Activated B cell treated with CpG ODN at 0.5 μM for 24 hours (primary cell): Measurements from ENCODE around the gene RBMS3. TPM values are rescaled to one million over a fixed set of nuclear protein-coding genes. Genes with fewer than 3 reads are reported as not detected.

Source experiments
- ATAC-seq: fragments of 200-7000 bp; cut with Tn5 transposase; one replicate; pipeline ENCODE4 v1.10.0; 2021; ENCODE audit warnings: low read depth, mild to moderate bottlenecking, moderate library complexity
- CTCF ChIA-PET: fragments of 350-600 bp; sonication (Branson Sonifier 250); formaldehyde crosslinking; loops from one replicate; lab custom pipeline; 2021; ENCODE audit warnings: antibody characterized with exemption; lab: Charles Lee
- POLR2A ChIA-PET: fragments of 350-600 bp; sonication (Branson Sonifier 250); formaldehyde crosslinking; loops from one replicate; lab custom pipeline; 2021; ENCODE audit warnings: antibody characterized with exemption; lab: Charles Lee
- DNase-seq: peaks from one replicate; pipeline ENCODE4 v3.0.0; 2022
- H3K27ac Mint-ChIP-seq: one replicate; pipeline ENCODE4 v1.8.0; 2020; ENCODE audit warnings: mixed read lengths
- H3K27me3 Mint-ChIP-seq: one replicate; pipeline ENCODE4 v1.8.0; 2021; ENCODE audit warnings: mixed read lengths
- H3K36me3 Mint-ChIP-seq: one replicate; pipeline ENCODE4 v1.8.0; 2021; ENCODE audit warnings: low read depth, mixed read lengths
- H3K4me1 Mint-ChIP-seq: one replicate; pipeline ENCODE4 v1.8.0; 2021; ENCODE audit warnings: mixed read lengths
- H3K4me3 Mint-ChIP-seq: one replicate; pipeline ENCODE4 v1.8.0; 2020; ENCODE audit warnings: mild to moderate bottlenecking, mixed read lengths
- H3K9me3 Mint-ChIP-seq: one replicate; pipeline ENCODE4 v1.8.0; 2020; ENCODE audit warnings: mixed read lengths
- CTCF ChIP-seq: fragments of 200-600 bp; IDR thresholded peaks from one replicate; pipeline ENCODE4 v1.8.0; 2022; ENCODE audit warnings: antibody characterized with exemption, mild to moderate bottlenecking
- intact Hi-C: fragments of 100-400 bp; cut with micrococcal nuclease; formaldehyde crosslinking; loops from one replicate; pipeline ENCODE4 v1.15.1; 2024
- total RNA-seq: library from RNA; stranded (reverse); gene quantifications from 2 replicates; pipeline ENCODE4 v1.2.3, GENCODE V29; 2022

Gene RBMS3
- total RNA-seq, 1 donor from 2014 or later: 0.31 TPM

- intact Hi-C loops: no loop called here
- no peaks in the 10 kb centered on the region for H3K36me3 Mint-ChIP-seq
- no peak for TF ChIP-seq CTCF
- no peaks in the 10 kb centered on the region for H3K9me3 Mint-ChIP-seq
- CTCF ChIA-PET: no interaction called here
- no peaks in the 10 kb centered on the region for H3K4me1 Mint-ChIP-seq
- H3K4me3 Mint-ChIP-seq: no peak overlapping the region
- ATAC-seq (no peak), DNase-seq (no peak)
- no peak overlapping the region for H3K27ac Mint-ChIP-seq
- H3K27me3 Mint-ChIP-seq: no peaks in the 10 kb centered on the region
- POLR2A ChIA-PET: no interaction called here
Observed at GRCh38 chr3:29628795-29629194, 347.9 kb downstream of the RBMS3 start.

GRCh38 chr3:29635888-29636287 lies 355.0 kb downstream of the RBMS3 start:
- peaks cover 3% of the 10 kb centered on the region for H3K9me3 Mint-ChIP-seq
- ATAC-seq (no peak), DNase-seq (no peak)
- no peak overlapping the region for H3K4me3 Mint-ChIP-seq
- no peak for TF ChIP-seq CTCF
- no peak overlapping the region for H3K27ac Mint-ChIP-seq
- no peaks in the 10 kb centered on the region for H3K27me3 Mint-ChIP-seq
- ChIA-PET CTCF (no interaction called here), POLR2A (no interaction called here)
- H3K36me3 Mint-ChIP-seq: no peaks in the 10 kb centered on the region
- intact Hi-C loops: no loop called here
- no peaks in the 10 kb centered on the region for H3K4me1 Mint-ChIP-seq

GRCh38 chr3:29637068-29637467 lies 356.2 kb downstream of the RBMS3 start:
- Mint-ChIP-seq H3K4me3 (no peak overlapping the region), H3K4me1 (no peaks in the 10 kb centered on the region), H3K36me3 (no peaks in the 10 kb centered on the region), H3K9me3 (peaks cover 3% of the 10 kb centered on the region), H3K27me3 (no peaks in the 10 kb centered on the region), H3K27ac (no peak overlapping the region)
- intact Hi-C loops: no loop called here
- no peak for TF ChIP-seq CTCF
- CTCF ChIA-PET: no interaction called here
- DNase-seq: no peak
- ATAC-seq: no peak
- POLR2A ChIA-PET: no interaction called here

GRCh38 chr3:29639578-29640290 lies 358.9 kb downstream of the RBMS3 start:
- no peak overlapping the region for H3K4me3 Mint-ChIP-seq
- intact Hi-C loops: no loop called here
- H3K27me3 Mint-ChIP-seq: no peaks in the 10 kb centered on the region
- H3K27ac Mint-ChIP-seq: no peak overlapping the region
- no peak for ATAC-seq
- no peak for DNase-seq
- no peak for TF ChIP-seq CTCF
- H3K4me1 Mint-ChIP-seq: no peaks in the 10 kb centered on the region
- no peaks in the 10 kb centered on the region for H3K36me3 Mint-ChIP-seq
- peaks cover 3% of the 10 kb centered on the region for H3K9me3 Mint-ChIP-seq
- POLR2A ChIA-PET: no interaction called here
- CTCF ChIA-PET: no interaction called here

GRCh38 chr3:29642393-29643033 lies 361.6 kb downstream of the RBMS3 start:
- DNase-seq: no peak
- H3K4me1 Mint-ChIP-seq: no peaks in the 10 kb centered on the region
- intact Hi-C loops: no loop called here
- no peaks in the 10 kb centered on the region for H3K36me3 Mint-ChIP-seq
- no peak overlapping the region for H3K27ac Mint-ChIP-seq
- no peaks in the 10 kb centered on the region for H3K9me3 Mint-ChIP-seq
- H3K4me3 Mint-ChIP-seq: no peak overlapping the region
- TF ChIP-seq CTCF: no peak
- CTCF ChIA-PET: no interaction called here
- POLR2A ChIA-PET: no interaction called here
- no peak for ATAC-seq
- H3K27me3 Mint-ChIP-seq: no peaks in the 10 kb centered on the region
